GM12801 (cell line): Measurements from ENCODE around the gene GPR39.

Experiments
- CTCF ChIP-seq: IDR thresholded peaks from one replicate; pipeline ENCODE4 v1.5.1; 2011; ENCODE audit warnings: control low read depth; ENCODE audit not compliant: insufficient read length; ENCODE audit errors: extremely low read depth

The GPR39 gene

GRCh38 chr2:132550946-132551345 is 134.3 kb downstream of the GPR39 start:
- no peak for TF ChIP-seq CTCF

- no peak for TF ChIP-seq CTCF
These were observed 141.1 kb downstream of the GPR39 start for GRCh38 chr2:132557694-132558093.

- TF ChIP-seq CTCF = no peak
These were observed 142.7 kb downstream of the GPR39 start for GRCh38 chr2:132559326-132559725.

GRCh38 chr2:132559921-132560320 is 143.3 kb downstream of the GPR39 start:
- TF ChIP-seq CTCF = no peak

GRCh38 chr2:132560562-132560961 is 144.0 kb downstream of the GPR39 start:
- TF ChIP-seq CTCF = no peak

- no peak for TF ChIP-seq CTCF
These were observed 145.6 kb downstream of the GPR39 start for GRCh38 chr2:132562245-132562644.

GRCh38 chr2:132564065-132564464 is 147.5 kb downstream of the GPR39 start:
- no peak for TF ChIP-seq CTCF

GRCh38 chr2:132566379-132566778 is 149.8 kb downstream of the GPR39 start:
- no peak for TF ChIP-seq CTCF
